ENCODE measurements around the gene MYCBPAP. TPM values are rescaled to one million over a fixed set of nuclear protein-coding genes. Genes with fewer than 3 reads are reported as not detected.

The MYCBPAP gene
- 1.7 and 2.0 TPM in 2 replicates for total RNA-seq (2014; rRNA removed; shearing (Covaris generic))

GRCh38 chr17:50507871-50508572, at the start of gene MYCBPAP:
TSS of gene MYCBPAP (plus strand) at chr17:50508439. CDS start at chr17:50508675, 236 bp downstream.

GRCh38 chr17:50468304-50469207, 39.7 kb upstream of the MYCBPAP start, which contains the start of gene CHAD:
TSS of gene CHAD (minus strand) at chr17:50468880. CDS start at chr17:50468813, 67 bp downstream.

DNA sequence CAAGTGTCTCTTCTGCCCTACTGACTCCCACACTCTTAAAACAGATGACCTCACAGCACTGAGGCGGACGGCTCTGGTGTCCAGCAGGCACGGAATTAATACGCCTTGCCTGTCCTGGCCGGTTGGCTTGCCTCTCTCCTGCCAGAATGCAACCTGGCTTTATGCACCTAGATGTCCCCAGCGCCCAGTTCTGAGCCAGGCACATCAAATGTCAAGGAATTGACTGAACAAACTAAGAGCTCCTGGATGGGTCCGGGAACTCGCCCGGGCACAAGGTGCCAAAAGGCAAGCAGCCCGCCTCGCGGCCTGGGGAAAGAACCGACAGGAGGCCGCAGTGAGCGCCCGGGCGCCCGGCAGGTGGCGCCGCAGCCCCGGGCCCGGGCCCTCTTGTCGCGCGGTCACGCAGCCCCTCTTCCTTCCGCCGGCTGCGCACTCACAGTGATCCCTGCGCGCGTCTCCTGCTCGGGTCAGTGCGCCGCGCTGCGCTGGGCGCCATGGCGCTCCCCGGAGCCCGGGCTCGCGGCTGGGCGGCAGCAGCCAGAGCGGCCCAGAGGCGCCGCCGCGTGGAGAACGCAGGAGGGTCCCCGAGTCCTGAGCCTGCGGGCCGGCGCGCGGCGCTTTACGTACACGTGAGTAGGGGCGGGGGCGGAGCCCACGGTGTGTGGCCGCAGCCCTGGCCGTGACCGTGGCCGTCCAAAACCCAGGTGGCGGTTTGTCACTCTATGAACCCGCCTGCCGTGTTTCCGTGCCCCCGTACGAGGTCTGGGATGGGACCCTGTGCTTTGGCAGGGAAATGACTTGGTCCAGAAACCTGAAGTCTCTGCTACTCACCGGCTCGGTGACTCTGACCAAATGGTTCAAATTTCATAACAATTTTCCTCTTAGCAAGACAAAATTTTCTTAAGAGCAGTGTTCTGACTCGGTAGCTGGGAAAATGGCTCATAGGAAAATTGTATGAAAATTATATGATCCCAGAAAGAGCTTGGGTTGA, 29.6 kb upstream of the MYCBPAP start, which contains the start of gene RSAD1:
RSAD1 (plus strand) TSS at position 470 of the 991 bp plus-strand sequence; CDS start at position 495, 25 bp downstream.

GRCh38 chr17:50532452-50533024, 24.3 kb downstream of the MYCBPAP start, which contains the start of gene EPN3:
TSS of gene EPN3 (plus strand) at chr17:50532735. CDS start at chr17:50536557, 3,822 bp downstream.

GRCh38 chr17:50547035-50547735, 38.9 kb downstream of the MYCBPAP start, which contains the start of gene SPATA20:
TSS of gene SPATA20 (plus strand) at chr17:50547174. CDS start at chr17:50547209, 35 bp downstream.

GRCh38 chr17:50560185-50560824, 52.1 kb downstream of the MYCBPAP start, which contains the start of gene CACNA1G:
TSS of gene CACNA1G (plus strand) at chr17:50560715. CDS start at chr17:50561460, 745 bp downstream.

Other genes starting within 250 kb of the MYCBPAP start
- gene TMEM92, start 234.0 kb upstream of the MYCBPAP start, total RNA-seq (2014; rRNA removed; shearing (Covaris generic)): 0.19 and 0.21 TPM in 2 replicates
- gene XYLT2, start 162.3 kb upstream of the MYCBPAP start, total RNA-seq (2014; rRNA removed; shearing (Covaris generic)): 33.5 and 34.5 TPM in 2 replicates
- gene MRPL27, start 135.3 kb upstream of the MYCBPAP start, total RNA-seq (2014; rRNA removed; shearing (Covaris generic)): 97.8 and 107 TPM in 2 replicates
- 27.2 and 31.6 TPM in 2 replicates for gene EME1, start 135.2 kb upstream of the MYCBPAP start, total RNA-seq (2014; rRNA removed; shearing (Covaris generic))
- 167 and 171 TPM in 2 replicates for gene LRRC59, start 110.9 kb upstream of the MYCBPAP start, total RNA-seq (2014; rRNA removed; shearing (Covaris generic))
- 16.6 and 18.0 TPM in 2 replicates for gene ACSF2, start 82.2 kb upstream of the MYCBPAP start, total RNA-seq (2014; rRNA removed; shearing (Covaris generic))
- gene CHAD, start 39.6 kb upstream of the MYCBPAP start, total RNA-seq (2014; rRNA removed; shearing (Covaris generic)): not detected in 2 replicates
- gene RSAD1, start 29.6 kb upstream of the MYCBPAP start, total RNA-seq (2014; rRNA removed; shearing (Covaris generic)): 34.4 and 37.4 TPM in 2 replicates
- not detected in 2 replicates for gene EPN3, start 24.3 kb downstream of the MYCBPAP start, total RNA-seq (2014; rRNA removed; shearing (Covaris generic))
- gene SPATA20, start 38.7 kb downstream of the MYCBPAP start, total RNA-seq (2014; rRNA removed; shearing (Covaris generic)): 59.5 and 65.7 TPM in 2 replicates
- gene CACNA1G, start 52.3 kb downstream of the MYCBPAP start, total RNA-seq (2014; rRNA removed; shearing (Covaris generic)): 0.05 and 0.08 TPM in 2 replicates
- 22.4 and 22.9 TPM in 2 replicates for gene ABCC3, start 126.4 kb downstream of the MYCBPAP start, total RNA-seq (2014; rRNA removed; shearing (Covaris generic))
- gene ANKRD40, start 199.5 kb downstream of the MYCBPAP start, total RNA-seq (2014; rRNA removed; shearing (Covaris generic)): 27.5 and 32.4 TPM in 2 replicates
- gene LUC7L3, start 211.2 kb downstream of the MYCBPAP start, total RNA-seq (2014; rRNA removed; shearing (Covaris generic)): 90.8 and 97.7 TPM in 2 replicates

Data from A375 (cell line).